CD4-positive, alpha-beta memory T cell (primary cell): Measurements from ENCODE around the gene FOXO3. TPM values are rescaled to one million over a fixed set of nuclear protein-coding genes. Genes with fewer than 3 reads are reported as not detected.

Experiments
- CTCF ChIA-PET: fragments of 350-600 bp; sonication (Branson Sonifier 250); formaldehyde crosslinking; loops from one replicate; lab custom pipeline; 2021; ENCODE audit warnings: inconsistent platforms; ENCODE audit not compliant: partially characterized antibody; lab: Charles Lee
- POLR2A ChIA-PET: fragments of 350-600 bp; sonication (Branson Sonifier 250); formaldehyde crosslinking; loops from one replicate; lab custom pipeline; 2021; ENCODE audit not compliant: partially characterized antibody; lab: Charles Lee
- DNase-seq, 5 donors: peaks; one replicate each; pipeline versions ENCODE4 v3.0.0 to v3.0.0-alpha.2; 2020 to 2022; ENCODE audit warnings: mixed read lengths in 1 of 5
- H3K27ac ChIP-seq: one replicate; pipeline ENCODE4 v1.7.0; 2013; ENCODE audit warnings: low read depth, low read length
- H3K27me3 ChIP-seq: 2 replicates; pipeline ENCODE4 v1.7.0; 2013; ENCODE audit warnings: mild to moderate bottlenecking, low read length, moderate library complexity; ENCODE audit not compliant: insufficient read depth
- H3K36me3 ChIP-seq: 2 replicates; pipeline ENCODE4 v1.7.0; 2013; ENCODE audit warnings: mild to moderate bottlenecking, low read length, moderate library complexity; ENCODE audit not compliant: insufficient read depth
- H3K4me1 ChIP-seq: 2 replicates; pipeline ENCODE4 v1.7.0; 2013; ENCODE audit warnings: mild to moderate bottlenecking, low read length, moderate library complexity; ENCODE audit not compliant: insufficient read depth
- H3K4me3 ChIP-seq, 2 donors: one replicate each; pipeline ENCODE4 v1.7.0; 2013; ENCODE audit warnings: low read length in 2 of 2, mild to moderate bottlenecking in 1 of 2
- H3K9me3 ChIP-seq, 2 donors: one replicate each; pipeline ENCODE4 v1.7.0; 2013; ENCODE audit warnings: low read length in 2 of 2, control low read depth in 1 of 2; ENCODE audit not compliant: control insufficient read depth in 1 of 2
- H3K27ac Mint-ChIP-seq, 7 donors: one replicate each; pipeline ENCODE4 v1.8.0; 2020 to 2021; ENCODE audit warnings: mixed read lengths in 7 of 7, mild to moderate bottlenecking in 6 of 7, inconsistent platforms in 3 of 7, moderate library complexity in 3 of 7
- H3K27me3 Mint-ChIP-seq, 2 donors: one replicate each; pipeline ENCODE4 v1.8.0; 2020 to 2021; ENCODE audit warnings: mixed read lengths in 2 of 2
- H3K36me3 Mint-ChIP-seq, 2 donors: one replicate each; pipeline ENCODE4 v1.8.0; 2020 to 2021; ENCODE audit warnings: mixed read lengths in 2 of 2, inconsistent platforms in 1 of 2, mild to moderate bottlenecking in 1 of 2
- H3K4me1 Mint-ChIP-seq, 4 donors: one replicate each; pipeline ENCODE4 v1.8.0; 2020 to 2021; ENCODE audit warnings: mixed read lengths in 4 of 4, mild to moderate bottlenecking in 1 of 4
- H3K4me3 Mint-ChIP-seq, 8 donors: one replicate each; pipeline ENCODE4 v1.8.0; 2020 to 2021; ENCODE audit warnings: mixed read lengths in 8 of 8, mild to moderate bottlenecking in 7 of 8, moderate library complexity in 6 of 8, inconsistent platforms in 3 of 8
- H3K9me3 Mint-ChIP-seq, 8 donors: one replicate each; pipeline ENCODE4 v1.8.0; 2020 to 2021; ENCODE audit warnings: mixed read lengths in 8 of 8, mild to moderate bottlenecking in 5 of 8, inconsistent platforms in 3 of 8, moderate library complexity in 1 of 8
- intact Hi-C: fragments of 100-400 bp; cut with micrococcal nuclease; formaldehyde crosslinking; loops from one replicate; pipeline ENCODE4 v1.15.1; 2023
- polyA plus RNA-seq, 2 donors: library from polyadenylated mRNA; unstranded; fragments of 300-500 nt; fragmentation: Illumina TruSeq; gene quantifications; one replicate each; pipeline ENCODE4 v1.2.3, GENCODE V29; 2021
- total RNA-seq, 2 experiments: library from RNA; stranded (reverse); gene quantifications; one replicate each; pipeline ENCODE4 v1.2.3, GENCODE V29; 2021

Gene FOXO3
- total RNA-seq (10 to 100 TPM; 26.4 to 27.0 TPM), polyA plus RNA-seq (10 to 100 TPM; 18.3 to 23.7 TPM)

GRCh38 chr6:108560463-108561308 is at the start of gene FOXO3:
Gene FOXO3 (plus strand): TSS chr6:108560917. CDS start chr6:108561209, 292 bp downstream.
- Mint-ChIP-seq H3K4me3 (peak within 1 kb of the TSS; percentile 89 to 95 (median 91)), H3K27me3 (no peaks in the 10 kb centered on the region), H3K4me1 (peaks cover 30 to 49% (median 42%) of the 10 kb centered on the region in 4 donors), H3K27ac (peak within 1 kb of the TSS; percentile 92 to 98 (median 94)), H3K36me3 (peaks cover 9 to 23% of the 10 kb centered on the region in 2 donors), H3K9me3 (peaks cover 0 to 2% (median 0%) of the 10 kb centered on the region in 8 donors)
- H3K9me3 ChIP-seq = no peaks in the 10 kb centered on the region
- H3K27me3 ChIP-seq = no peaks in the 10 kb centered on the region
- H3K36me3 ChIP-seq = no peaks in the 10 kb centered on the region
- DNase-seq = peak; percentile 59 to 73 (median 61)
- CTCF ChIA-PET = interaction anchor here (1.6 kb wide), 1 partner anchor 512 kb away, joined by 5 read pairs; no protein-coding TSS in a partner anchor
- peaks cover 46% of the 10 kb centered on the region for H3K4me1 ChIP-seq
- H3K4me3 ChIP-seq = peak within 1 kb of the TSS; percentile 81 to 98
- intact Hi-C loops = loop anchor here (1.0 kb wide), 1 partner anchor 222 kb away; no protein-coding TSS in a partner anchor
- POLR2A ChIA-PET = interaction anchor here (0.8 to 5.2 kb wide), 22 partner anchors 9 to 924 kb away, joined by 3 to 84 read pairs (median 6); partner anchors contain the start of genes ARMC2, CD164, CEP57L1 and PPIL6
- peak within 1 kb of the TSS; percentile 97 for H3K27ac ChIP-seq

- H3K27ac ChIP-seq = no peak overlapping the region
- H3K27me3 ChIP-seq = no peaks in the 10 kb centered on the region
- intact Hi-C loops = no loop called here
- no peaks in the 10 kb centered on the region for H3K9me3 ChIP-seq
- Mint-ChIP-seq H3K27ac (no peak overlapping the region), H3K9me3 (peaks cover 0 to 2% (median 0%) of the 10 kb centered on the region in 8 donors), H3K27me3 (no peaks in the 10 kb centered on the region), H3K4me3 (no peak overlapping the region), H3K4me1 (no peaks in the 10 kb centered on the region), H3K36me3 (peaks cover 0 to 17% of the 10 kb centered on the region in 2 donors)
- CTCF ChIA-PET = interaction anchor here (1.0 to 2.0 kb wide), 2 partner anchors 10 to 554 kb away, joined by 3 to 6 read pairs; no protein-coding TSS in a partner anchor
- H3K36me3 ChIP-seq = no peaks in the 10 kb centered on the region
- POLR2A ChIA-PET = no interaction called here
- DNase-seq = no peak
- H3K4me3 ChIP-seq = no peak overlapping the region
- no peaks in the 10 kb centered on the region for H3K4me1 ChIP-seq
These were observed 41.8 kb upstream of the FOXO3 start for GRCh38 chr6:108518714-108519576.

GRCh38 chr6:108521616-108522107 is 39.1 kb upstream of the FOXO3 start:
- CTCF ChIA-PET = no interaction called here
- Histone ChIP-seq H3K4me3 (no peak overlapping the region), H3K27ac (no peak overlapping the region), H3K4me1 (no peaks in the 10 kb centered on the region), H3K27me3 (no peaks in the 10 kb centered on the region), H3K9me3 (no peaks in the 10 kb centered on the region), H3K36me3 (no peaks in the 10 kb centered on the region)
- peaks cover 0 to 2% (median 0%) of the 10 kb centered on the region in 8 donors for H3K9me3 Mint-ChIP-seq
- H3K4me3 Mint-ChIP-seq = no peak overlapping the region
- H3K27ac Mint-ChIP-seq = no peak overlapping the region
- H3K4me1 Mint-ChIP-seq = no peaks in the 10 kb centered on the region
- intact Hi-C loops = no loop called here
- peaks cover 0 to 17% of the 10 kb centered on the region in 2 donors for H3K36me3 Mint-ChIP-seq
- H3K27me3 Mint-ChIP-seq = no peaks in the 10 kb centered on the region
- no peak for DNase-seq
- POLR2A ChIA-PET = interaction anchor here (0.6 kb wide), 1 partner anchor 574 kb away, joined by 3 read pairs; the partner anchor contains the start of gene CEP57L1

- H3K4me1 Mint-ChIP-seq = no peaks in the 10 kb centered on the region
- Histone ChIP-seq H3K4me1 (no peaks in the 10 kb centered on the region), H3K4me3 (no peak overlapping the region), H3K27ac (no peak overlapping the region), H3K36me3 (no peaks in the 10 kb centered on the region), H3K27me3 (no peaks in the 10 kb centered on the region), H3K9me3 (no peaks in the 10 kb centered on the region)
- peaks cover 0 to 2% (median 0%) of the 10 kb centered on the region in 8 donors for H3K9me3 Mint-ChIP-seq
- no peaks in the 10 kb centered on the region for H3K27me3 Mint-ChIP-seq
- H3K36me3 Mint-ChIP-seq = peaks cover 0 to 17% of the 10 kb centered on the region in 2 donors
- no peak for DNase-seq
- intact Hi-C loops = no loop called here
- CTCF ChIA-PET = interaction anchor here (0.5 to 1.3 kb wide), 7 partner anchors 18 to 847 kb away, joined by 3 to 4 read pairs (median 3); no protein-coding TSS in a partner anchor
- H3K27ac Mint-ChIP-seq = no peak overlapping the region
- POLR2A ChIA-PET = no interaction called here
- no peak overlapping the region for H3K4me3 Mint-ChIP-seq
These were observed 37.0 kb upstream of the FOXO3 start for GRCh38 chr6:108523697-108524096.

- Histone ChIP-seq H3K4me3 (no peak overlapping the region), H3K36me3 (no peaks in the 10 kb centered on the region), H3K9me3 (no peaks in the 10 kb centered on the region), H3K27ac (no peak overlapping the region), H3K4me1 (no peaks in the 10 kb centered on the region), H3K27me3 (no peaks in the 10 kb centered on the region)
- DNase-seq = no peak
- peaks cover 0 to 17% of the 10 kb centered on the region in 2 donors for H3K36me3 Mint-ChIP-seq
- no peaks in the 10 kb centered on the region for H3K27me3 Mint-ChIP-seq
- no peaks in the 10 kb centered on the region for H3K4me1 Mint-ChIP-seq
- no peaks in the 10 kb centered on the region for H3K9me3 Mint-ChIP-seq
- no peak overlapping the region for H3K4me3 Mint-ChIP-seq
- ChIA-PET CTCF (interaction anchor here (1.3 to 4.7 kb wide), 7 partner anchors 9 to 547 kb away, joined by 3 to 20 read pairs (median 5); no protein-coding TSS in a partner anchor), POLR2A (no interaction called here)
- H3K27ac Mint-ChIP-seq = peak overlapping the region in 2 of 7 donors; percentile 34 to 39
- intact Hi-C loops = no loop called here
These were observed 36.0 kb upstream of the FOXO3 start for GRCh38 chr6:108524528-108525248.

GRCh38 chr6:108526739-108527174 is 34.0 kb upstream of the FOXO3 start:
- CTCF ChIA-PET = interaction anchor here (1.5 to 4.7 kb wide), 2 partner anchors 188 to 547 kb away, joined by 3 to 20 read pairs; no protein-coding TSS in a partner anchor
- Histone ChIP-seq H3K4me3 (no peak overlapping the region), H3K9me3 (no peaks in the 10 kb centered on the region), H3K27ac (no peak overlapping the region), H3K4me1 (no peaks in the 10 kb centered on the region), H3K36me3 (no peaks in the 10 kb centered on the region), H3K27me3 (no peaks in the 10 kb centered on the region)
- no peaks in the 10 kb centered on the region for H3K9me3 Mint-ChIP-seq
- H3K36me3 Mint-ChIP-seq = peaks cover 0 to 12% of the 10 kb centered on the region in 2 donors
- H3K4me3 Mint-ChIP-seq = no peak overlapping the region
- DNase-seq = peak in 2 of 5 donors; percentile 15 to 16
- intact Hi-C loops = loop anchor here (1.0 to 2.0 kb wide), 2 partner anchors 413 to 546 kb away; no protein-coding TSS in a partner anchor
- POLR2A ChIA-PET = no interaction called here
- no peak overlapping the region for H3K27ac Mint-ChIP-seq
- H3K4me1 Mint-ChIP-seq = no peaks in the 10 kb centered on the region
- no peaks in the 10 kb centered on the region for H3K27me3 Mint-ChIP-seq
